Heart left ventricle (tissue), 16 donors: ENCODE results near the gene EMILIN1. TPM values are rescaled to one million over a fixed set of nuclear protein-coding genes. Genes with fewer than 3 reads are reported as not detected.
"Not testable (repeated sequence)": the region's sequence is repeated elsewhere in the genome, so short reads cannot be mapped to it uniquely, and the experiment has no call there.

Experiments used
- ATAC-seq, 4 donors: fragments of 200-7000 bp; cut with Tn5 transposase; one replicate each; pipeline ENCODE4 v1.9.1; 2020 to 2022; ENCODE audit warnings: moderate library complexity in 4 of 4, mild to moderate bottlenecking in 3 of 4, moderate number of reproducible peaks in 1 of 4
- DNase-seq, 5 donors: peaks; one replicate each; pipeline ENCODE4 v3.0.0-alpha.2; 2020
- H3K27ac ChIP-seq, 12 donors: fragments of 200-600 bp; sonication (generic) in 4 of 12; one replicate each; pipeline versions ENCODE4 v1.5.0 to v1.8.0; 2016 to 2022; ENCODE audit warnings: mild to moderate bottlenecking in 2 of 12
- H3K27me3 ChIP-seq, 9 donors: fragments of 200-600 bp; sonication (generic) in 2 of 9; one replicate each; pipeline versions ENCODE4 v1.5.1 to v1.8.0; 2016 to 2022; ENCODE audit warnings: mild to moderate bottlenecking in 3 of 9
- H3K36me3 ChIP-seq, 9 donors: fragments of 200-600 bp; sonication (generic) in 2 of 9; one replicate each; pipeline versions ENCODE4 v1.5.0 to v1.8.0; 2018 to 2022; ENCODE audit warnings: mild to moderate bottlenecking in 2 of 9
- H3K4me1 ChIP-seq, 12 donors: fragments of 200-600 bp; sonication (generic) in 4 of 12; one replicate each; pipeline versions ENCODE4 v1.5.0 to v1.8.0; 2016 to 2022; ENCODE audit warnings: mild to moderate bottlenecking in 3 of 12
- H3K4me3 ChIP-seq, 12 donors: fragments of 200-600 bp; sonication (generic) in 4 of 12; one replicate each; pipeline versions ENCODE4 v1.5.0 to v1.8.0; 2017 to 2022; ENCODE audit warnings: mild to moderate bottlenecking in 9 of 12, moderate library complexity in 4 of 12
- H3K9me3 ChIP-seq, 12 donors: fragments of 200-600 bp; sonication (generic) in 4 of 12; one replicate each; pipeline versions ENCODE4 v1.5.0 to v1.8.0; 2016 to 2022; ENCODE audit warnings: mild to moderate bottlenecking in 1 of 12
- POLR2A ChIP-seq, 2 donors: fragments of 450-650 bp; IDR thresholded peaks; one replicate each; pipeline ENCODE4 v1.6.1; 2017; ENCODE audit warnings: antibody characterized with exemption in 2 of 2, mild to moderate bottlenecking in 2 of 2, moderate library complexity in 2 of 2
- WGBS, 4 donors: extraction: QIAGEN DNeasy Blood & Tissue Kit in 2 of 4; methylation state at CpG; one replicate each; pipeline versions ENCODE4 v1.1.5 to v1.1.7; 2013 to 2018; 5-methylcytosine and 5-hydroxymethylcytosine counted together
- intact Hi-C, 10 donors: fragments of 100-400 bp; cut with DNase I; formaldehyde crosslinking; loops; one replicate each; pipeline versions ENCODE4 v1.11.1 to v1.14.2; 2022
- polyA plus RNA-seq, 2 donors: library from polyadenylated mRNA; stranded (reverse); fragments of 200-250 nt; gene quantifications; one replicate each; pipeline ENCODE4 v1.2.3, GENCODE V29; 2013
- total RNA-seq, 9 donors: library from RNA; depleted of rRNA in 2 of 9; stranded (reverse); fragments of >200 nt in 2 of 9; fragmentation: NEBNext Ultra II Directional in 3 of 9; extraction: Animal tissue kit (Norgen Biotek cat#: 25700) in 3 of 9; gene quantifications; one replicate each; pipeline versions ENCODE4 v1.1.0 to v1.2.4, GENCODE V29; 2016 to 2023
- TF ChIP-seq, protein P1 (sequence below), 12 donors: fragments of 200-600 bp; sonication (generic) in 4 of 12; IDR thresholded peaks; one replicate each; pipeline versions ENCODE4 v1.5.0 to v1.8.0; 2018 to 2022; ENCODE audit warnings: antibody characterized with exemption in 12 of 12, mild to moderate bottlenecking in 5 of 12
- donor health status: ischemic (EF 13 %, LVEDD 7.1; RV severe dilation, severe dysfunction).
- donor health status: healthy with polysubstance abuse.
- donor health status: DM: no; HTN: yes; CAD: no.
- donor health status: DM: no; HTN: no; CAD: no.
- donor health status: ischemic (EF 25% LVEDD 6.9; RV normal size, moderate dysfunction).
- donor health status: ischemic (EF 25% LVEDD 5.7; RV mildly dilated, moderate dysfunction).
- donor health status: healthy.
- donor health status: DM: yes; HTN: yes; CAD: no.
- donor health status: ischemic (EF 35%, LVEDD 5.7; RV mildly dilated, moderate dysfunction).
- donor health status: nonischemic (EF 11% LVEDD 7.7; RV severe dilation, severe dysfunction).
- donor health status: DM: yes; HTN: yes; CAD: no.
- donor health status: PGD.
- donor health status: ischemic (EF 29% LVEDD 5.4; RV normal size, mild dysfunction).
- donor health status: nonischemic (EF 23%, LVEDD 6.1; RV moderate dilation, normal function).

EMILIN1 gene
- total and polyA plus RNA-seq, 11 donors = 7.5 to 76.9 (median 21.0) TPM

DNA sequence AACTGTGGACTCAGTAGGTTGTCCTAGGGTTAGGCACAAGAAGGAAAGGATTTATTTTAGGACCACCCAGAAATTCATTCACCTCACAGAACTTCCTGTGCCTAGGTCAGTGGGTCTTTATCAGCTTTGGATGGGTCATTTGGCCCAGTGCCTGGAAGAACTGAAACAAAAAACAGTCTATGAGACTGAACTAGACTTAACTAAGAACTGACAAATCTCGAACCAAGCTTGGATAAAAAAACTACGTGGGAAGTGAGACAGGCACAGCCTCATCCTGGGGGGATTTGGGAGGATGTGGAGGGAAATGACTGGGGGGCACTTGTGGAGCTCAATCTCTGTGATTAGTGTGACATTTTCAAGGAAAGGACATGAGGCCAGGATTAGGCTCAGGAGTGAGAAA lies 4.6 kb upstream of the EMILIN1 start:
- Histone ChIP-seq H3K27me3 (no peaks in the 10 kb centered on the region), H3K9me3 (no peaks in the 10 kb centered on the region), H3K36me3 (peaks cover 0 to 16% (median 9%) of the 10 kb centered on the region in 9 donors), H3K4me1 (peaks cover 3 to 82% (median 47%) of the 10 kb centered on the region in 12 donors), H3K27ac (peak overlapping the region in 11 of 12 donors; percentile 30 to 99 (median 95)), H3K4me3 (no peak overlapping the region)
- ATAC-seq (no peak), DNase-seq (no peak)
- intact Hi-C loops = loop anchor here in 2 of 10 donors (2.0 to 5.0 kb wide), 3 partner anchors 23 to 41 kb away; partner anchors contain the start of genes AGBL5 (in 1 of the 2) and TMEM214 (in 1 of the 2)
- TF ChIP-seq, protein P1, sequence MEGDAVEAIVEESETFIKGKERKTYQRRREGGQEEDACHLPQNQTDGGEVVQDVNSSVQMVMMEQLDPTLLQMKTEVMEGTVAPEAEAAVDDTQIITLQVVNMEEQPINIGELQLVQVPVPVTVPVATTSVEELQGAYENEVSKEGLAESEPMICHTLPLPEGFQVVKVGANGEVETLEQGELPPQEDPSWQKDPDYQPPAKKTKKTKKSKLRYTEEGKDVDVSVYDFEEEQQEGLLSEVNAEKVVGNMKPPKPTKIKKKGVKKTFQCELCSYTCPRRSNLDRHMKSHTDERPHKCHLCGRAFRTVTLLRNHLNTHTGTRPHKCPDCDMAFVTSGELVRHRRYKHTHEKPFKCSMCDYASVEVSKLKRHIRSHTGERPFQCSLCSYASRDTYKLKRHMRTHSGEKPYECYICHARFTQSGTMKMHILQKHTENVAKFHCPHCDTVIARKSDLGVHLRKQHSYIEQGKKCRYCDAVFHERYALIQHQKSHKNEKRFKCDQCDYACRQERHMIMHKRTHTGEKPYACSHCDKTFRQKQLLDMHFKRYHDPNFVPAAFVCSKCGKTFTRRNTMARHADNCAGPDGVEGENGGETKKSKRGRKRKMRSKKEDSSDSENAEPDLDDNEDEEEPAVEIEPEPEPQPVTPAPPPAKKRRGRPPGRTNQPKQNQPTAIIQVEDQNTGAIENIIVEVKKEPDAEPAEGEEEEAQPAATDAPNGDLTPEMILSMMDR (IDR thresholded peaks at IDR 0.05) = no peak
- TF ChIP-seq POLR2A (IDR thresholded peaks at IDR 0.05) = no peak
- 26 to 50% (median 35%) methylated on average over 2 of the region's 2 CpGs for WGBS, 4 donors

DNA sequence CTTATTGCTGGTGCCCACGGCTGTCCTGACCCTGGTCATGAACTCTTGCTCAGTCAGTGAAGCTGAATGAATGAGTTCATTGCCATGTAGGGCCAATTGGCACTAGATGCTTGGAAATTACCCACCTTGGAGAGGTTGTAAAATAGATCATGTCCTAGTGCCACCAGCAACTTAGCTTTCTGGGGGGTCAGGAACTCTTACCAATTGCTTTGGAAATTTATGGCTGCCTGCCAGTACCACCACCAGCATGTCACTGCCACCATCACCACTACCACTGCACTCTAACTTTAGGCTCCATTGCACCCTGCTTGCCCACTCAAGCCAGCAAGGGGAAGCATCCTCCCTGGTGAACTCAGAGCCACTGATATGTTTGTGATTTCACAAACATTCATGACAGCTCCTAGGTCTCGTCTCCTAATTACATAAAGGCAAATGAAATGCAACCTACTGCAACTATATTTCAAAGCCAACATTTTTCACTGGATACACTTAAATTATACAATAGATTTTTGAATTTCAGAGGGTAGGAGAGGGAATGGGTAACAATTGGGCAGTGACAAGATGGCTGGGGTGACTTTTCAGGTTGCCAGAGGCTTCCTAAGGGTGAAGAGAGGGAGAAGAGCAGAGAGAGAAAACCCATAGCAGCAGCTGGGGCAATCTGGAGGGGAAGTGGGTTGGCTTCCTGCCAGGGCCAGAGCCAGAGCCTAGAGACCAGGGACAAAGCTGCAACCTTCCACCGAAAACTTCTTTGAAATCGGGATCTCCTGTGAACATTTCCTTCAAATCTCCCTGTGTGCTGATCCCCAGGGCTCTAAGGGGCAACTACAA lies 3.5 kb upstream of the EMILIN1 start:
- Histone ChIP-seq H3K27ac (peak overlapping the region in 9 of 12 donors; percentile 41 to 99 (median 96)), H3K4me1 (peaks cover 1 to 75% (median 39%) of the 10 kb centered on the region in 12 donors), H3K36me3 (peaks cover 0 to 5% (median under 1%) of the 10 kb centered on the region in 9 donors), H3K4me3 (no peak overlapping the region), H3K9me3 (no peaks in the 10 kb centered on the region), H3K27me3 (no peaks in the 10 kb centered on the region)
- ATAC-seq (no peak), DNase-seq (peak in 4 of 5 donors; percentile 60 to 87 (median 71))
- no peak for TF ChIP-seq POLR2A (IDR thresholded peaks at IDR 0.05)
- TF ChIP-seq, protein P1 (IDR thresholded peaks at IDR 0.05) = no peak
- WGBS, 4 donors = 60 to 70% (median 63%) methylated on average over 4 of the region's 4 CpGs
- intact Hi-C loops = loop anchor here in 2 of 10 donors (5.0 kb wide), 2 partner anchors 38 to 43 kb away; partner anchors contain the start of gene TMEM214 (in 1 of the 2)

DNA sequence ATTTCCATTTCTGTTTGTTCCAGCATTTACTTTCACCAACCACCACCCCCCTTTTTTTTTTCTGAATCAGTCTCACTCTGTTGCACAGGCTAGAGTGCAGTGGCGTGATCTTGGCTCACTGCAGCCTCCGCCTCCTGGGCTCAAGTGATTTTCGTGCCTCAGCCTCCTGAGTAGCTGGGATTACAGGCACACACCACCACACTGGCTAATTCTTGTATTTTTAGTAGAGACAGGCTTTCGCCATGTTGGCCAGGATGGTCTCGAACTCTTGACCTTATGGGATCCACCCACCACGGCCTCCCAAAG lies 2.9 kb upstream of the EMILIN1 start:
- H3K27me3 ChIP-seq, H3K9me3 ChIP-seq, H3K36me3 ChIP-seq, intact Hi-C loops, DNase-seq, H3K4me3 ChIP-seq, ATAC-seq: not testable (repeated sequence)
- peaks cover 0 to 75% (median 36%) of the 10 kb centered on the region in 12 donors for H3K4me1 ChIP-seq
- peak overlapping the region in 8 of 12 donors; percentile 41 to 99 (median 96) for H3K27ac ChIP-seq
- 81 to 86% (median 82%) methylated on average over 6 of the region's 6 CpGs for WGBS, 4 donors

DNA sequence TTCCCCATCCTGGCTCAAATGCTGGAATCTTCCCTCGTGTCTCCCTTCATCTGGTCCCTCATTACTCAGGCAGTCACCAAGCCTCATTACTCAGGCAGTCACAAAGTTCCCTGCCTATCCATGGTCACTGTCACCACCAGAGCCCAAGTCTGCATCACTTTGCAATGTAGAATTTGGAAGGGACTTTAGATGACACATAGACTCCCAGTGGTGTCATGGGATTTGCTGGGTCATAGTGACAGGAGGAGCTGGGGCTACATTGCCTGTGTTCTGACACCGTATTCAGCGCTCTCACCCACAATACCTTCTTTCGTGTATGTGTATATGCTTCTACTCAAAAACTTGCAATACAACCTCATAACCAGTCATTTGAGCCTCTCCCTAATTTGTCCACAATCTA lies 2.1 kb upstream of the EMILIN1 start:
- peak overlapping the region in 3 of 12 donors; percentile 93 to 97 (median 96) for H3K27ac ChIP-seq

More for the DNA sequence above, 2.1 kb upstream of the EMILIN1 start:
- TF ChIP-seq, protein P1 (IDR thresholded peaks at IDR 0.05) = no peak
- Histone ChIP-seq H3K9me3 (no peaks in the 10 kb centered on the region), H3K4me3 (no peak overlapping the region), H3K4me1 (peaks cover 0 to 75% (median 36%) of the 10 kb centered on the region in 12 donors), H3K27me3 (no peaks in the 10 kb centered on the region), H3K36me3 (no peaks in the 10 kb centered on the region)
- intact Hi-C loops = no loop called here
- ATAC-seq (no peak), DNase-seq (no peak)
- WGBS, 4 donors = 79 to 86% (median 83%) methylated on average over 4 of the region's 4 CpGs
